Parathyroid adenoma (tissue), 2 donors: ENCODE results near the gene CRYGD.
A peak's percentile ranks its signal among the peaks of the same experiment; 100 is the strongest.

ENCODE experiments used
- H2AFZ ChIP-seq: fragments of 300-600 bp; sonication (generic); one replicate; pipeline ENCODE4 v1.7.0; 2017; ENCODE audit warnings: antibody characterized with exemption, mild to moderate bottlenecking
- H3K27ac ChIP-seq: fragments of 300-600 bp; sonication (generic); one replicate; pipeline ENCODE4 v1.7.0; 2017
- H3K27me3 ChIP-seq: fragments of 300-600 bp; sonication (generic); one replicate; pipeline ENCODE4 v1.7.0; 2017; ENCODE audit warnings: low read length; ENCODE audit not compliant: control insufficient read depth, insufficient read depth
- H3K36me3 ChIP-seq: fragments of 300-600 bp; sonication (generic); one replicate; pipeline ENCODE4 v1.7.0; 2017; ENCODE audit warnings: low read length; ENCODE audit not compliant: control insufficient read depth, insufficient read depth
- H3K4me1 ChIP-seq: fragments of 300-600 bp; sonication (generic); one replicate; pipeline ENCODE4 v1.7.0; 2017; ENCODE audit warnings: control low read depth
- H3K4me2 ChIP-seq: fragments of 300-600 bp; sonication (generic); one replicate; pipeline ENCODE4 v1.7.0; 2017; ENCODE audit warnings: low read length
- H3K4me3 ChIP-seq: fragments of 300-600 bp; sonication (generic); one replicate; pipeline ENCODE4 v1.7.0; 2017; ENCODE audit warnings: low read depth, low read length
- H3K79me2 ChIP-seq: fragments of 300-600 bp; sonication (generic); one replicate; pipeline ENCODE4 v1.7.0; 2017; ENCODE audit warnings: control low read depth
- H3K9ac ChIP-seq: fragments of 300-600 bp; sonication (generic); one replicate; pipeline ENCODE4 v1.7.0; 2017; ENCODE audit warnings: mild to moderate bottlenecking
- H3K9me3 ChIP-seq: fragments of 300-600 bp; sonication (generic); one replicate; pipeline ENCODE4 v1.7.0; 2017; ENCODE audit warnings: low read length; ENCODE audit not compliant: control insufficient read depth
- TF ChIP-seq, protein P1 (sequence below): fragments of 300-600 bp; sonication (generic); IDR thresholded peaks from one replicate; pipeline ENCODE4 v1.7.0; 2017; ENCODE audit warnings: antibody characterized with exemption, mild to moderate bottlenecking
- donor health status: primary hyperparathyroidism.

CRYGD gene

DNA sequence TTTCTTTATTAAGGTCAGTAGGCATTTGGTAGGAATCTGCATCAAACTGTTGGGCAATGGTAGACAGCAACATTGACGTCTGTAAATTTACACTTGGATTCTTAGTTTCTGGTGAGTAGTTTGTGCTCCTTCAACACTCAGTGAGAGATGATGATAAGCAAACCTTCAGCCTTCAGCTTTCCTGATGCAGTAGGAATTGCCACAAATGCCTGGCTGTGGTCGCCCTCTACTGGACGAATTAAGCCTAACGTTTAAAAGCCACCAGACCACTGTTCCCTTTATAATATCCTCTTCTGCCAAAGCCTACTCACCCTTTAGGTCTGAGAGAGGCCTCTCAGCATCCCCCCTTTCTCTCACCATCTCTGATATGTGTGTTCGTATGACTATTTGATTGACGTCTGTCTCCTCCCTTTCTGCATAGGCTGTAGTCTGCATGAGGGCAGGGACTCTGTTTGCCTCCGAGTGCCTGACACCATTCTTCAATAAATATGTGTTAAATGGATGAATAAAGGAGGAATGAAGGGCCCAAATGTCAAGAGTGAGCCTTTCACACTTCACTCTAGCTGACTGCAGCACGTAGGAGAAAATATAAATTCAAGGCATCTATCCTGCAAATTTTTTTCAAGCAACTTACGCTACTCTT is 52.0 kb downstream of the CRYGD start:
- no peaks in the 10 kb centered on the region for H3K27me3 ChIP-seq

More for the DNA sequence above, 52.0 kb downstream of the CRYGD start:
- no peak overlapping the region for H3K27ac ChIP-seq
- no peaks in the 10 kb centered on the region for H3K9me3 ChIP-seq
- H3K4me3 ChIP-seq: no peak overlapping the region
- no peaks in the 10 kb centered on the region for H3K4me1 ChIP-seq
- H3K9ac ChIP-seq: no peak overlapping the region
- no peaks in the 10 kb centered on the region for H3K36me3 ChIP-seq
- no peaks in the 10 kb centered on the region for H3K79me2 ChIP-seq
- H2AFZ ChIP-seq: peak overlapping the region; percentile 38
- TF ChIP-seq, protein P1, sequence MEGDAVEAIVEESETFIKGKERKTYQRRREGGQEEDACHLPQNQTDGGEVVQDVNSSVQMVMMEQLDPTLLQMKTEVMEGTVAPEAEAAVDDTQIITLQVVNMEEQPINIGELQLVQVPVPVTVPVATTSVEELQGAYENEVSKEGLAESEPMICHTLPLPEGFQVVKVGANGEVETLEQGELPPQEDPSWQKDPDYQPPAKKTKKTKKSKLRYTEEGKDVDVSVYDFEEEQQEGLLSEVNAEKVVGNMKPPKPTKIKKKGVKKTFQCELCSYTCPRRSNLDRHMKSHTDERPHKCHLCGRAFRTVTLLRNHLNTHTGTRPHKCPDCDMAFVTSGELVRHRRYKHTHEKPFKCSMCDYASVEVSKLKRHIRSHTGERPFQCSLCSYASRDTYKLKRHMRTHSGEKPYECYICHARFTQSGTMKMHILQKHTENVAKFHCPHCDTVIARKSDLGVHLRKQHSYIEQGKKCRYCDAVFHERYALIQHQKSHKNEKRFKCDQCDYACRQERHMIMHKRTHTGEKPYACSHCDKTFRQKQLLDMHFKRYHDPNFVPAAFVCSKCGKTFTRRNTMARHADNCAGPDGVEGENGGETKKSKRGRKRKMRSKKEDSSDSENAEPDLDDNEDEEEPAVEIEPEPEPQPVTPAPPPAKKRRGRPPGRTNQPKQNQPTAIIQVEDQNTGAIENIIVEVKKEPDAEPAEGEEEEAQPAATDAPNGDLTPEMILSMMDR: peak; percentile 82
- H3K4me2 ChIP-seq: no peak overlapping the region
